GM13976 (cell line): ENCODE measurements around the gene BTAF1.

Source experiments
- DNase-seq: peaks from one replicate; pipeline ENCODE4 v3.0.0; 2012; ENCODE audit warnings: low spot score
- in situ Hi-C: fragments of 300-500 bp; cut with MboI; formaldehyde crosslinking; loops from one replicate; pipeline ENCODE4 v1.12.0; 2022; ENCODE audit warnings: low sequenced_read_pairs, mixed read lengths, inconsistent platforms; ENCODE audit not compliant: unreplicated experiment
- TF ChIP-seq, protein P1 (sequence below): IDR thresholded peaks from 2 replicates; pipeline ENCODE4 v1.5.1; 2012; ENCODE audit warnings: borderline replicate concordance, mild to moderate bottlenecking; ENCODE audit not compliant: insufficient read depth; ENCODE audit errors: extremely low read depth, missing control alignments, control extremely low read depth

Gene BTAF1

DNA sequence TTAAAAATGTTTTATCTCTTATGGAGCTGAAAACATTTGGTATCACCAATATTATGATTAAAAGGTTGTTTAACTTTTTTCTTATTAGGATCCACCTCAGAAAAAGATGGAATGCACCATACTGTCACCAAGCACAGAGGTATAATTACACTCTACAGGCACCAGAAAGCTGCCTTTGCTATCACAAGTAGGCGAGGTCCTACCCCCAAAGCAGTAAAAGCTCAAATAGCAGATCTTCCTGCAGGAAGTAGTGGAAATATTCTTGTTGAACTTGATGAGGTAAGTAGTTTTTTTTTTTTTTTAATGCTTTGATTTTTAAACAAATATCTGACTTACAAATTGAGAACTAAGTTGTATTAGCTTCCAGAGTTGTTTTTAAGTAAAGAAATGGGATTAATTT, 68.5 kb downstream of the BTAF1 start:
- DNase-seq: no peak
- TF ChIP-seq, protein P1, sequence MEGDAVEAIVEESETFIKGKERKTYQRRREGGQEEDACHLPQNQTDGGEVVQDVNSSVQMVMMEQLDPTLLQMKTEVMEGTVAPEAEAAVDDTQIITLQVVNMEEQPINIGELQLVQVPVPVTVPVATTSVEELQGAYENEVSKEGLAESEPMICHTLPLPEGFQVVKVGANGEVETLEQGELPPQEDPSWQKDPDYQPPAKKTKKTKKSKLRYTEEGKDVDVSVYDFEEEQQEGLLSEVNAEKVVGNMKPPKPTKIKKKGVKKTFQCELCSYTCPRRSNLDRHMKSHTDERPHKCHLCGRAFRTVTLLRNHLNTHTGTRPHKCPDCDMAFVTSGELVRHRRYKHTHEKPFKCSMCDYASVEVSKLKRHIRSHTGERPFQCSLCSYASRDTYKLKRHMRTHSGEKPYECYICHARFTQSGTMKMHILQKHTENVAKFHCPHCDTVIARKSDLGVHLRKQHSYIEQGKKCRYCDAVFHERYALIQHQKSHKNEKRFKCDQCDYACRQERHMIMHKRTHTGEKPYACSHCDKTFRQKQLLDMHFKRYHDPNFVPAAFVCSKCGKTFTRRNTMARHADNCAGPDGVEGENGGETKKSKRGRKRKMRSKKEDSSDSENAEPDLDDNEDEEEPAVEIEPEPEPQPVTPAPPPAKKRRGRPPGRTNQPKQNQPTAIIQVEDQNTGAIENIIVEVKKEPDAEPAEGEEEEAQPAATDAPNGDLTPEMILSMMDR: no peak
- in situ Hi-C loops: no loop called here

DNA sequence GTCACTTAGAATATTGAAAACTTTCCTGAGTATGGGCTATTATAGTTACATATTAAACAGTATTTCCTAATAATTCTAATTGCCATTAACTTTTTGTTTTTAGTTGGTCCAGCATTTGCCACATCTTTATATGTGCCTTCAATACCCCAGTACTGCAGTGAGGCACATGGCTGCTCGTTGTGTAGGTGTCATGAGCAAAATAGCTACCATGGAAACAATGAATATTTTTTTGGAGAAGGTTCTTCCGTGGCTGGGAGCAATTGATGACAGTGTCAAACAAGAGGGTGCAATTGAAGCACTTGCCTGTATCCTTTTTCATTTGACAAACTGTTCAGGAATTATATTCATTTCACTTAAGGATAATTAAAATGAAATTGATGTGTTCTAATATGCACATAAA, 72.7 kb downstream of the BTAF1 start:
- in situ Hi-C loops: no loop called here
- TF ChIP-seq, protein P1: no peak
- no peak for DNase-seq

DNA sequence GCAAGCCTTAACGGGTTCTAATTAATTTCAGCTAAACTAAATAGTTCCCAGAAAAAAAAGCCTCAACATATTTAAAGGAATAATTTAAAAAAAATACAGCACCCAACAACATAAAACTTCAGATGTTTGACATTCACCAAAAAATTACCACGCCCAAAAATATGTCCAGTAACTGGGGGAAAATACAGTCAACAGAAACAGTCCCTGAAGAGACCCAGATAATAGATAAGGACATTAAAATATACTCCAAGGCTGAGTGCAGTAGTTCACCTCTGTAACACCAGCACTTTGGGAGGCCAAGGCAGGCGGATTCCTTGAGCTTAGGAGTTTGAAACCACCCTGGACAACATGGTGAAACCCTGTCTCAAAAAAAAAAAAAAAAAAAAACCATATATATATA, 78.0 kb downstream of the BTAF1 start:
- in situ Hi-C loops: no loop called here
- TF ChIP-seq, protein P1: no peak
- DNase-seq: no peak

DNA sequence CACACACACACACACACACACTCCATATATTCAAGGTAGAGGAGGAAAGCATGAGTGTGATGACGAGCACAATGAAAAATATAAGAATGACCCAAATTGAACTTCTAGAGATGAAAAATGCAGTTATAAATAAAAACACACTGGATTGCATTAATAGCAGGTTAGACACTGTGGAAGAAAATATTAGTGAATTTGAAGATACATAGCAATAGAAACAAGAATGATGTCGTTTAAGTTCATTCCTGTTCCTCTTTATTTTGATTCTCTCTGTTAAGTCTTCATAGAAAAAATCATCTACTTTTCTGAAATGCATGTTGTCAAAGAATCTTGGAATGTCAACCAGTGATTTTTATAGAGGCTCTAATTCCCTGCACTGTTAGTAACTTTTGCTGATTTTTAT, 78.4 kb downstream of the BTAF1 start:
- DNase-seq: no peak
- in situ Hi-C loops: no loop called here
- TF ChIP-seq, protein P1: no peak

DNA sequence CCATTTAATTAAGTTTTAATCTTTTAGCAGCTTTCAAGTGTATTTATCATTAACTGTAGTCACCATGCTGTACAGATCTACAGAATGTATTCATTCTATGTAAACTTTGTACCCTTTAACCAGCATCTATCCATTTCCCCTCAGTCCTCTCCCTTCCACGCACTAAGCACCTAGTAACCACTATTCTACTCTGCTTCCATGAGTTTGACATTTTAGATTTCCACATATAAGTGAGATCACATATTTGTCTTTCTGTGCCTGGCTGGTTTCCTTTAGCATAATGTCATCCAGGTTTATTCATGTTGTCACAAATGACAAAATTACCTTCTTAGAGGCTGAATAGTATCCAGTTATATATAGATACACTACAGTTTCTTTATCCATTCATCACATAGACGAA, 79.7 kb downstream of the BTAF1 start:
- TF ChIP-seq, protein P1: no peak
- no peak for DNase-seq
- in situ Hi-C loops: no loop called here

DNA sequence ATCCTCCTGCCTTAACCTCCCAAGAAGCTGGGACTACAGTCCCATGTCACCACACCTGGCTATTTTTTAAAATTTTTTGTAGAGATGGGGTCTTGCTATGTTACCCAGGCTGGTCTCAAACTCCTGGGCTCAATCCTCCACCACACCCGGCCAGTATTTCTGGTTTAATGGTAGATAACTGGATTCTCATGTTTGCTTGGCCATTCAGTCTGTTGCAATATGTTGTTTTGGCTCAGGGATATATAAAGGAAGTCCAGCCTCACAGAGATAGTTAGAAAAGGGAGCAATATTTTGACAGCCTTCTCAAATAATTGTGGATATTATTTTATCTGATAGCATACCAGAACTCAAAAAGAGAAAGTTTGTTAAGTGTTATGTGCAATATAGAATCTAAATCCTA, 82.4 kb downstream of the BTAF1 start:
- DNase-seq: no peak
- TF ChIP-seq, protein P1: no peak
- in situ Hi-C loops: no loop called here

DNA sequence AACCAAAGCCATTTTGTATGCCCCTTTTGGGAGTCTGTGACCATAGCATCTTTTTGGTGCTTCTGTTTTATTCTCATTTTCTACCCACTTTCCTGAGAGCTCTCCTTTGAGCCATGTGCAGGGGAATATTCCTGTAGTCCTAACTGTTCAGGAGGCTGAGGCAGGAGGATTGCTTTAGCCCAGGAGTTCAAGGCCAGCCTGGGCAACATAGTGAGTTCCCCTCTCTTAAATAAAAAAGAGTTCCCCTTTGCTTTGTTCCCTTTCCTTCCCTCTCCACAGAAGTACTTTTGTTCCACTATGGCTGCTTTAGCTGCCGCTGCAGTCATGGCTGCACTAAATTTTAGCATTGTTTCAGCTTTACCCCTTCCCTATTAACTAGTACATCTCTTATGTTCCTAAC, 85.9 kb downstream of the BTAF1 start:
- in situ Hi-C loops: no loop called here
- TF ChIP-seq, protein P1: no peak
- no peak for DNase-seq
